ENCODE measurements around the gene PGAP3. TPM values are rescaled to one million over a fixed set of nuclear protein-coding genes. Genes with fewer than 3 reads are reported as not detected.
A peak's percentile ranks its signal among the peaks of the same experiment; 100 is the strongest.

PGAP3 gene
- polyA plus RNA-seq, 6 donors from 2014 or later: 7.2 to 18.2 (median 9.1) TPM

DNA sequence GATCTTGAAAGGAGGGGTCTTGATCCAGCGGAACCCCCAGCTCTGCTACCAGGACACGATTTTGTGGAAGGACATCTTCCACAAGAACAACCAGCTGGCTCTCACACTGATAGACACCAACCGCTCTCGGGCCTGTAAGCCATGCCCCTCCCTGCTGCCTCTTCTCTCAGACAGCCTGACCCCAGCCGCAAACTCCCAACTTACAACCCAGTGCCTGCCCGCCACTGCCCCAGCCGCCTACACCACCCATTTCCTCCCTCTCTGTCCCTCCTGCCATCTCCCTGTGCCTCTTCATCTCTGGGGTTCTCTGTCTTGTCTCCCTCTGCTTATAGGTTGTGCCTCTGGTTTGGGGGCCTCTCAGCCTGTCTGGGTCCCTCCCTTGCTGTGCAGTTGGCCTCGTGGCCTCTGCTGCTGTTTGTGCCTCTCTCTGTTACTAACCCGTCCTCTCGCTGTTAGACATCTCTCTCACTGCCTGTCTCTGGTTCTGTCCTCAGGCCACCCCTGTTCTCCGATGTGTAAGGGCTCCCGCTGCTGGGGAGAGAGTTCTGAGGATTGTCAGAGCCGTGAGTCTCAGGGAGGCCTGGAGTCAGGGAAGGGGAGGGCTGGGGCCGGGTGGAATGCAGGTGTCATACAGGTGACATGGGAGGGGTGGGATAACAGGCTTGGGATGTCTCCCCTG is 21.6 kb upstream of the PGAP3 start:
- Mint-ChIP-seq H3K36me3 (no peaks in the 10 kb centered on the region), H3K4me3 (peak overlapping the region in 2 of 8 donors; percentile 2 to 57), H3K9me3 (no peaks in the 10 kb centered on the region), H3K27me3 (no peaks in the 10 kb centered on the region), H3K4me1 (peaks cover 15 to 16% (median 16%) of the 10 kb centered on the region in 3 donors), H3K27ac (peak overlapping the region in 1 of 6 donors; percentile 74)
- DNase-seq (no peak), ATAC-seq (ENCODE audit: low read depth in 2 of 2) (no peak)

DNA sequence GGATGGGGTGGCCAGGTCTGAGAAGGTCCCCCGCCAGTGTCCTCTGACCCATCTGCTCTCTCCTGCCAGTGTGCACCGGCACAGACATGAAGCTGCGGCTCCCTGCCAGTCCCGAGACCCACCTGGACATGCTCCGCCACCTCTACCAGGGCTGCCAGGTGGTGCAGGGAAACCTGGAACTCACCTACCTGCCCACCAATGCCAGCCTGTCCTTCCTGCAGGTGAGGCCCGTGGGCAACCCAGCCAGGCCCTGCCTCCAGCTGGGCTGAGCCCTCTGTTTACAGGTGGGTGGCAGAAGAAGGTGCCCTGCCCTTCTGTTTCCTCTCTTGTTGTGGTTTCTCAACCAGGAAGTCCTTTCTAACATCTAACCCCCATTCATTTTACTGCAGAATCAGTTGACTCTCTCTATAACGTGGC is 19.1 kb upstream of the PGAP3 start:
- peak overlapping the region in 3 of 8 donors; percentile 30 to 76 (median 30) for H3K4me3 Mint-ChIP-seq
- H3K27me3 Mint-ChIP-seq: peaks cover 0 to under 1% (median 0%) of the 10 kb centered on the region in 3 donors
- no peaks in the 10 kb centered on the region for H3K36me3 Mint-ChIP-seq
- peak overlapping the region in 3 of 6 donors; percentile 39 to 87 (median 86) for H3K27ac Mint-ChIP-seq
- peaks cover 16 to 21% (median 21%) of the 10 kb centered on the region in 3 donors for H3K4me1 Mint-ChIP-seq
- no peaks in the 10 kb centered on the region for H3K9me3 Mint-ChIP-seq
- no peak for DNase-seq
- ATAC-seq (ENCODE audit: low read depth in 2 of 2): no peak

DNA sequence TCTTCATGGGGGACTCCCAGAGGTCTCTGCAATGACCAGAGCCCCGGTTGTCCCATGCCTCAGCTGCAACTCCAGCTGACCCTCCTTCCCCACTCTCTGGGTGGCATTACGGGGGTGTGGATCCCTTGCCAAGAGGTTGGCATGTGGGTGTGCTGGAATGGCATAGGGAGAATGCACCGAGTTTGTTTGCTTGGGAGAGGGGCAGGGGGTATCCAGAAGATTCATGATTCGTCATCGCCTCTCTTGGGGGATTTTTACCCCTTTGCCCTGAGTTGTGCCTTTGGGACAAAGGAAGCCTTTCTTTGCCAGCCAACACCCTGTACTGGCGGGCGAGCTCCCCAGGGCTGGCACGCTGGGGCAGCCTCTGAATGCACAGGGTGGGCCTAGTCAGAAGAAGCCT is 18.5 kb upstream of the PGAP3 start:
- no peak overlapping the region for H3K27ac Mint-ChIP-seq

DNA sequence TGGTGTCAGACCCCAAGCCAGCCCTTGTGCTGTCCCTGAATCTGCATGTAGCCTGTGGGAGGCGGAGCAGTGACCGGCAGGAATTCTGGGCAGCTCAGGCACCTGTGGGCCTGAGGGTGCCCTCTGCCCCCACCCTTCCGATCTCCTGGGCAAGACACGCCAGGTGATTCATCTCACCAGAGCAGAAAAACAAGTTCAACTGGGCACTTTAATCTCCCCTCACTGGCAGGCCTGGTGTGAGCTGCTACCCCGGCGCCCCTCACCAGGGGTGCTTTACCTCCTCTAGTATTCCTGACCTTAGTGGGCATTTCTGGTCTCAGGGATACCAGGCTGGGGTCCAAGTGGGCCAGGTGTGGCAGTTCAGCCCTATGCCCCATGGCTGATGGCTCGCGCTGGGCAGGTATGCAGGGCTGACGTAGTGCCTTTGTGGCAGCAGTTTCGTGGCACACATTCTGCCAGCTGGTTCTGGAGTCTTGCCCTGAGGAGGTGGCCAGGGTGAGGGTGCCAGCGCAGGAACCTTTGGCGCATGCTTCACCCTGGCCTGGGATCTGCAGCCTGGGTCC is 18.0 kb upstream of the PGAP3 start:
- DNase-seq (no peak), ATAC-seq (ENCODE audit: low read depth in 2 of 2) (no peak)
- Mint-ChIP-seq H3K4me1 (peaks cover 17 to 28% (median 28%) of the 10 kb centered on the region in 3 donors), H3K27me3 (peaks cover 9 to 11% (median 10%) of the 10 kb centered on the region in 3 donors), H3K9me3 (no peaks in the 10 kb centered on the region), H3K36me3 (peaks cover 0 to 7% of the 10 kb centered on the region in 2 donors), H3K4me3 (no peak overlapping the region), H3K27ac (peak overlapping the region in 1 of 6 donors; percentile 24)

More for the DNA sequence above, 18.5 kb upstream of the PGAP3 start:
- ATAC-seq (ENCODE audit: low read depth in 2 of 2) (no peak), DNase-seq (no peak)
- Mint-ChIP-seq H3K4me1 (peaks cover 16 to 23% (median 22%) of the 10 kb centered on the region in 3 donors), H3K4me3 (no peak overlapping the region), H3K27me3 (peaks cover 3 to 6% (median 5%) of the 10 kb centered on the region in 3 donors), H3K9me3 (no peaks in the 10 kb centered on the region), H3K36me3 (peaks cover 0 to 3% of the 10 kb centered on the region in 2 donors)

DNA sequence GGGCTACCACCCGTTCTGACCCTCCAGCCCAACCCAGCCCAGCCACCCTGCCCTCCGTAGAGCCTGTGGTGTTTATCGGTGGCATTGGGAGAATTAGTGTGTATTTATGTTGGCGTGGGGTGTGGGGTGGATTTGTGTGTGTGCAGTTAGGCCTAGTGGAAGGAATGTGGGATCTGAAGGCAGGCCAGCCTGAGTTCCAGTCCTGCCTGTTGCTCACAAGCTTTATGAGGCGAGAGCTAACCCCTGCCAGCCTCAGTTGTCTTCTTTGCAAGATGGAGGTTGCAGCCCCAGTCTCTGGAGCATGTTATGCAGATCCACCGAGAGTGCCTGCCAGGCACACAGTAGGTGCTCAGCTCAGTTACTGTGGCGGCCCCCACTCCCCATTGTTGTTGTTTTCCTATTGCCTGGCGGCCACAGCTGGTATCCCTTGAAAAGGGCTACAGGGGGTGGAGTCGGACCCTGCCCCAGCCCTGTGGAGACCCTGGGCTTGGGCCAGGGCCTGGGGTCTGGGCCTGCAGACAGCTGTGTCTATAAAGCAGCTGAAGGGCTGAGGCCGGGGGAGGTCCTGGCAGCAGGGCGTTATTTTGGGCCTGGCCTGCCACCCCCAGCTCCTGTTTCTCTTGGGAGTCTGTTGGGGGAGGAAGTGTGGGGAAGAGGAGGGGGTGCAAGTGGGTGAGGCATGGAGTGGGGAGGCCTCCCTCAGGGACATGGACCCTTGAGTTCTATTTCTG is 17.1 kb upstream of the PGAP3 start:
- Mint-ChIP-seq H3K4me1 (peaks cover 22 to 34% (median 30%) of the 10 kb centered on the region in 3 donors), H3K27me3 (peaks cover 10 to 18% (median 16%) of the 10 kb centered on the region in 3 donors), H3K9me3 (no peaks in the 10 kb centered on the region), H3K36me3 (peaks cover 0 to 7% of the 10 kb centered on the region in 2 donors), H3K4me3 (peak overlapping the region in 1 of 8 donors; percentile 15), H3K27ac (peak overlapping the region in 1 of 6 donors; percentile 36)
- no peak for ATAC-seq (ENCODE audit: low read depth in 2 of 2)
- no peak for DNase-seq

DNA sequence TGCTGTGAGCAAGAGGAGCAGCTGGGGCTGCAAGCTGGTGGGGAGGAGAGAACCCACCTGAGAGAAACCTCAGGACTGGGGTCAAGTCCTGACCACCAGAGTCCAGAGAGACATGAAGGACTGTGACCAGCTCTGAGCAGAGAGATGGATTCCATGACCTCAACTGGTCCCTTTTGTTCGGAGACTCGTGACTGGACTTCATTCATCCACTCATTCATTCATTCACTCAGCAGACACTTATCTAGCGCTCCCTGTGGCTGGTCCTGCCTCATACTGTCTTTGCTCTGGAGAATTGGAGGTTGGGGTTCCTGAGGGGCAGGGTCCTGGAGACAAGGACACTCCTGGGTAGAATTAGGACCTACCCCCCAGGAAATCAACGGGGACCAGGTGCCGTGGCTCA is 16.1 kb upstream of the PGAP3 start:
- DNase-seq (no peak), ATAC-seq (ENCODE audit: low read depth in 2 of 2) (no peak)
- Mint-ChIP-seq H3K4me1 (peaks cover 24 to 37% (median 28%) of the 10 kb centered on the region in 3 donors), H3K27ac (peak overlapping the region in 1 of 6 donors; percentile 89), H3K9me3 (no peaks in the 10 kb centered on the region), H3K4me3 (no peak overlapping the region), H3K27me3 (peaks cover 20 to 29% (median 26%) of the 10 kb centered on the region in 3 donors), H3K36me3 (peaks cover 0 to 17% of the 10 kb centered on the region in 2 donors)

DNA sequence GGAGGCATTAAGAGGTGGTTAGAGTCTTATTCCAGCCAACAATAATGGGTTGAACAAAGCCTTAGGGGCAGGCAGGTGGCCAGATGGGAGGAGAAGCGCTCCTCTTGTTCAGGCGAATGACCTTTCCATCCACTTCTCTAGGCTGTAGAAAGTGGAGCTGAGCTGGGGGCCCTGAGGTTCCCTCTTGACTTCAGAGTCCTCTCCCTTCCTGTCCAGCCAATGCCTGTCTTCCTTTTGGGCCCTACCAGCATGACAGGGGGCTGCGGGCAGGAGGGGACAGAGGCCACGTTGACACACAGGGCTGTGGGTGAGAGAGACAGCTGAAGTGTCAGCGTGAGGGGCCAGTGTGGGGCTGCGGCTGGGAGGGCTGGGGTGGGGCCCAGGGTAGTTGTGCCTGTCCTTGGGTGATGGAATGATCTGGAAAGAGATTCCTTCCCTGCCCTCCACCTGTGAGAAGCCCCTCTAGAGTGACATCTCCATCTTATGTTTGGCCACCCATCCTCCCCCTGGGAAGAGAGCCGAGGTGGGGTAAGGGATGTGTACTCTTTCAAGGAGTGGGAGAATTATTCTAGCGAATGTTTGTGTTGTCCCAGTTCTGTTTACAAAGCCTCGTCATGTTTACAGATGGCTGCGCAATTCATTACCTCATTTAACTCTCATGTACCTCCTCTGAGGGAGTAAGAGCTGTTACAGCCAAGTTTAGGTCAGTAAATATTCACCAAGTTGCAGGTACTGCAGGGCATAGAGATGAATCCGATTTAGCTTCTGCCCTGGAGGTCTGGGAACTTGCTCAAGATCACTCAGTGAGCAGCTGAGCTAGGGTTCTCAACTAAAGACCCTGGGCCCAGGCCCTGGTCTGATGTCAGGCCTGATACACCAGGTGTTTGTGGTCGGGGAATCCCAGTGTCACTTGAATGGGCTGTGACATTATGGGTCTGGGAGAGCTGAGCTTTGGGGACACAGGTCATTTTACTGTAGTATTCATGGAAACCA is 15.3 kb upstream of the PGAP3 start:
- Mint-ChIP-seq H3K36me3 (peaks cover 0 to 19% of the 10 kb centered on the region in 2 donors), H3K4me1 (peaks cover 23 to 33% (median 27%) of the 10 kb centered on the region in 3 donors), H3K27me3 (peaks cover 23 to 34% (median 30%) of the 10 kb centered on the region in 3 donors), H3K4me3 (no peak overlapping the region), H3K9me3 (no peaks in the 10 kb centered on the region), H3K27ac (peak overlapping the region in 1 of 6 donors; percentile 89)
- DNase-seq: no peak
- ATAC-seq (ENCODE audit: low read depth in 2 of 2): peak; percentile 67 to 79

DNA sequence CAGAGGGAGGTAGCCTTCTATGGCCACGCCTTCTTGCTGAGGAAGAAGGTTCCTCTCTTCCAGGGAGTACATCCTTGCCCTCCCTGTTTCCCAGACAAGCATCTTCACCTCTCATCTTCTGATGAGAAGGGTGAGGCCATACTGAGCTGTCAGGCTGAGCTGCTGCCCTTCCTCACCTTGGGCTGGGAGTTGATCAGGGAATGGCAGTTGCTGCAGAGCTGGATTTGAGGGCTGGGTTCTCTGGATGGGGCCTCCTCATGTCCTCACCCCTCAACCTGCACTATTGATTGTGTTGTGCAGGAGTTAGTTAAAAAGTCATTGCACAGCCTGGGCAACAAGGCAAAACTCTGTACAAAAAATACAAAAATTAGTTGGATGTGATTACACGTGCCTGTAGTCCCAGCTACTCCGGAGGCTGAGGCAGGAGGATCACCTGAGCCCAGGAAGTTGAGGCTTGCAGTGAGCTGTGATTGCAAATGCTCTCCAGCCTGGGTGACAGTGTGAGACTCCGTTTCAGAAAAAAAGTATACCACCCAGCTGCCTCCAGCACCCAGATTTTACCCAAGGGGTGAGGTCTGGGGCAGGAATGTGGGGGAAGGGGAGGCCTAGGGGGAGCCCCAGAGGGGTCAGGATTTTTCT is 14.0 kb upstream of the PGAP3 start:
- H3K36me3 Mint-ChIP-seq: peaks cover 0 to 26% of the 10 kb centered on the region in 2 donors
- no peak for DNase-seq
- no peak overlapping the region for H3K4me3 Mint-ChIP-seq
- no peaks in the 10 kb centered on the region for H3K9me3 Mint-ChIP-seq
- ATAC-seq (ENCODE audit: low read depth in 2 of 2): no peak
- peaks cover 28 to 41% (median 38%) of the 10 kb centered on the region in 3 donors for H3K27me3 Mint-ChIP-seq
- H3K4me1 Mint-ChIP-seq: peaks cover 14 to 28% (median 22%) of the 10 kb centered on the region in 3 donors
- H3K27ac Mint-ChIP-seq: no peak overlapping the region

DNA sequence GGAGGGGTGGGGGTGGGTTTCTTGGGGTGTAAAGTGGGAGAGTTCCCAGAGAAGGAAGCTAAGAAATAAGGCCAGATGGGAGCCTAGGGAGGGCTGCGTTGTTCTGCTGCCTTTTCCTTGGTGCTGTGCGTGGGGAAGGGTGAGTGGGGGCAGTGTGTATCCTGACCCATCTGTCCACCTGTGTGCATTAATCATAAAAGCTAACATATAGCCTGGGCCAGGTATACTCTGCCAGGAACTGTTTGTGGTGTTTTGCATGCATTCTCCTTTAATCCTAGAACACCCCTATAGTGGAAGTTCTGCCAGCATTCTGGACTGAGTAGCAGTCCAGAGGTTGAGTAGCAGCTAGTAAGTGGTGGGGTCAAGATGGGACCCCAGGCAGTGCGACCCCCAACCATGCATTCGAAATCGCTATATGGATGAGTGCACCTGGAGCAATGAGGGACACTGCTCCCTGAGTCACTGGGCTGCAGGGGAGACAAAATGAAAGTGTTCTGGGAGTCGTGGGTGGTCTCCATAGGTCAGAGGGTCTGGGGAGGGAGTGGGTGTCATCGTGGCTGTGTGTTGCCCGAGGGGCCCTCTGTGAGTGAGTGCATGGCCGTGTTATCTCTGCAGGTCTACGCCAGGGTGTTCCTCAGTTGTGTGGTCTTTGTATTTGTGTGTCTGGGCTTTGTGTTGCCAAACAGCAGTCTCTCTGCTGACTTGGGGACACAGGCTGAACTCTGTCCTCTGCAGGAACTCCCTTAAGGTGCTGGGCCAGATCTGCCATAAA is 13.3 kb upstream of the PGAP3 start:
- Mint-ChIP-seq H3K4me1 (peaks cover 10 to 25% (median 22%) of the 10 kb centered on the region in 3 donors), H3K36me3 (peaks cover 0 to 26% of the 10 kb centered on the region in 2 donors), H3K27ac (peak overlapping the region in 1 of 6 donors; percentile 81), H3K9me3 (no peaks in the 10 kb centered on the region), H3K4me3 (peak overlapping the region in 3 of 8 donors; percentile 39 to 69 (median 61)), H3K27me3 (peaks cover 28 to 41% (median 38%) of the 10 kb centered on the region in 3 donors)
- DNase-seq: no peak
- no peak for ATAC-seq (ENCODE audit: low read depth in 2 of 2)

DNA sequence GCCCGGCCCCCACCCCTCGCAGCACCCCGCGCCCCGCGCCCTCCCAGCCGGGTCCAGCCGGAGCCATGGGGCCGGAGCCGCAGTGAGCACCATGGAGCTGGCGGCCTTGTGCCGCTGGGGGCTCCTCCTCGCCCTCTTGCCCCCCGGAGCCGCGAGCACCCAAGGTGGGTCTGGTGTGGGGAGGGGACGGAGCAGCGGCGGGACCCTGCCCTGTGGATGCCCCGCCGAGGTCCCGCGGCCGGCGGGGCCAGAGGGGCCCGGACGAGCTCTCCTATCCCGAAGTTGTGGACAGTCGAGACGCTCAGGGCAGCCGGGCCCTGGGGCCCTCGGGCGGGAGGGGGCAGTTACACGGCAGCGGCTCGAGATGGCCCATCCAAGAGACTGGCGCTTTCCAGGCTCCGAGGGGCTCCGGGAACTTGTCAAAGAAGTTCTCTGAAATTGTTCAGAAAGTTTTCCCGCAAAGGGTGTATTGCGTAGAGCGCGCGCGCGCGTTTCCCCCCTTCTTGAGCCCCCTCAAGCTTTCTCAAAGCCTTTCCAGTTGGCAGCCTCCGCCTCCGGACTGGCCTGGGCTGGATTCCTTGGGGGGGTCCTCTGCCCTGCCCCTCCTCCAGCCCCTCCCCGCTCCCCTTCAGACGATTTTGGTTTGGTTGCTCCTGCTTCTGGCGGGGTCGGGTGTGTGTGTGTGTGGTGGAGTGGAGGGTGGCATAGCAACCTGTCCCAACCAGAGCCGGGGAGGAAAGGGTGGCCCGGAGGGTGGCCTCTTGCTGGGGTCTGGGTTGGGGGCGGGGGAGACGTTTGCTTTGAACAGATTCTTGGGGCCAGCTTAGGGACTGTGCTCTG is 12.5 kb upstream of the PGAP3 start:
- Mint-ChIP-seq H3K9me3 (no peaks in the 10 kb centered on the region), H3K27me3 (peaks cover 28 to 41% (median 38%) of the 10 kb centered on the region in 3 donors), H3K4me1 (peaks cover 10 to 25% (median 22%) of the 10 kb centered on the region in 3 donors), H3K4me3 (peak overlapping the region in 4 of 8 donors; percentile 61 to 72 (median 68)), H3K27ac (no peak overlapping the region), H3K36me3 (peaks cover 0 to 26% of the 10 kb centered on the region in 2 donors)
- ATAC-seq (ENCODE audit: low read depth in 2 of 2) (peak in 1 of 2 donors; percentile 14), DNase-seq (no peak)

DNA sequence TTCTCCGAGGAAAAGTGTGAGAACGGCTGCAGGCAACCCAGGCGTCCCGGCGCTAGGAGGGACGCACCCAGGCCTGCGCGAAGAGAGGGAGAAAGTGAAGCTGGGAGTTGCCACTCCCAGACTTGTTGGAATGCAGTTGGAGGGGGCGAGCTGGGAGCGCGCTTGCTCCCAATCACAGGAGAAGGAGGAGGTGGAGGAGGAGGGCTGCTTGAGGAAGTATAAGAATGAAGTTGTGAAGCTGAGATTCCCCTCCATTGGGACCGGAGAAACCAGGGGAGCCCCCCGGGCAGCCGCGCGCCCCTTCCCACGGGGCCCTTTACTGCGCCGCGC is 11.9 kb upstream of the PGAP3 start, which contains the start of gene ERBB2:
Gene ERBB2, plus strand, starts transcription at position 247 of the 330 bp plus-strand sequence. CDS start 175 bp downstream, outside the sequence.
- Mint-ChIP-seq H3K4me3 (peak within 1 kb of the TSS; percentile 47 to 87 (median 66)), H3K9me3 (no peaks in the 10 kb centered on the region), H3K27ac (peak within 1 kb of the TSS in 1 of 6 donors; percentile 85), H3K27me3 (peaks cover 28 to 41% (median 38%) of the 10 kb centered on the region in 3 donors), H3K4me1 (peaks cover 10 to 25% (median 22%) of the 10 kb centered on the region in 3 donors), H3K36me3 (peaks cover 0 to 29% of the 10 kb centered on the region in 2 donors)
- ATAC-seq (ENCODE audit: low read depth in 2 of 2): no peak
- DNase-seq: no peak
